ENCODE measurements around the gene TTYH3.
"Not testable (repeated sequence)": the region's sequence is repeated elsewhere in the genome, so short reads cannot be mapped to it uniquely, and the experiment has no call there.

The TTYH3 gene

GRCh38 chr7:2692543-2692942 lies 60.8 kb downstream of the TTYH3 start:
- H3K27me3 ChIP-seq (ENCODE audit: control insufficient read depth in 3 of 3, insufficient read depth in 3 of 3, low read depth in 1 of 3, low read length in 3 of 3): peaks cover 14 to 39% (median 26%) of the 10 kb centered on the region in 3 experiments
- H3K18ac ChIP-seq (ENCODE audit: low read length): no peak overlapping the region
- no peaks in the 10 kb centered on the region for H3K9me3 ChIP-seq (replicated peaks in 1 of 2; ENCODE audit: control insufficient read depth in 2 of 2, insufficient read depth in 1 of 2, low read depth in 1 of 2, low read length in 2 of 2)
- peaks cover 1% of the 10 kb centered on the region for H3K79me1 ChIP-seq (ENCODE audit: low read depth, low read length)
- no peak overlapping the region for H4K8ac ChIP-seq (ENCODE audit: low read depth, low read length)
- H3K36me3 ChIP-seq (replicated peaks in 1 of 2; ENCODE audit: control insufficient read depth in 2 of 2, insufficient read depth in 2 of 2, low read length in 2 of 2): no peaks in the 10 kb centered on the region
- peak overlapping the region; percentile 89 for H3K14ac ChIP-seq (ENCODE audit: low read length)
- no peak overlapping the region for H3K4me2 ChIP-seq (ENCODE audit: insufficient read depth, low read length, poor library complexity, severe bottlenecking)
- WGBS, 2 donors (ENCODE audit: extremely low coverage in 2 of 2, insufficient read length in 2 of 2, insufficient replicate concordance in 1 of 2): no CpG with 5 or more reads among the region's 14 CpGs
- no peak overlapping the region for H3K4ac ChIP-seq (ENCODE audit: low read length)
- H2BK12ac ChIP-seq (ENCODE audit: low read length): no peak overlapping the region
- no peak for DNase-seq (ENCODE audit: low spot score)
- no peak overlapping the region for H3K27ac ChIP-seq (replicated peaks; ENCODE audit: low read length)
- H2BK120ac ChIP-seq (ENCODE audit: low read depth, low read length): no peak overlapping the region
- H3K4me1 ChIP-seq (ENCODE audit: control insufficient read depth in 2 of 2, insufficient read depth in 1 of 2, low read depth in 1 of 2, low read length in 2 of 2): peaks cover 6 to 8% of the 10 kb centered on the region in 2 donors
- H3K9ac ChIP-seq (ENCODE audit: low read depth, low read length, poor library complexity): no peak overlapping the region
- no peak overlapping the region for H2BK5ac ChIP-seq (ENCODE audit: low read length)
- no peak overlapping the region for H3K4me3 ChIP-seq (ENCODE audit: low read length in 2 of 2)
- no peak overlapping the region for H3K23ac ChIP-seq (ENCODE audit: low read depth, low read length, poor library complexity)
- no peak overlapping the region for H2BK15ac ChIP-seq (ENCODE audit: low read length)
- H2AFZ ChIP-seq (ENCODE audit: low read length): no peak overlapping the region
- no peak overlapping the region for H2AK5ac ChIP-seq (ENCODE audit: low read depth, low read length)
- no peak overlapping the region for H4K91ac ChIP-seq (ENCODE audit: low read depth, low read length, poor library complexity)

GRCh38 chr7:2693420-2694121 lies 61.8 kb downstream of the TTYH3 start:
- H2BK15ac ChIP-seq (ENCODE audit: low read length); H3K4ac ChIP-seq (ENCODE audit: low read length); H4K91ac ChIP-seq (ENCODE audit: low read depth, low read length, poor library complexity); H3K14ac ChIP-seq (ENCODE audit: low read length); H3K4me3 ChIP-seq (ENCODE audit: low read length in 2 of 2); H3K79me1 ChIP-seq (ENCODE audit: low read depth, low read length); H3K9me3 ChIP-seq (replicated peaks in 1 of 2; ENCODE audit: control insufficient read depth in 2 of 2, insufficient read depth in 1 of 2, low read depth in 1 of 2, low read length in 2 of 2); H2BK12ac ChIP-seq (ENCODE audit: low read length); DNase-seq (ENCODE audit: low spot score); H2BK5ac ChIP-seq (ENCODE audit: low read length); H3K4me1 ChIP-seq (ENCODE audit: control insufficient read depth in 2 of 2, insufficient read depth in 1 of 2, low read depth in 1 of 2, low read length in 2 of 2); H3K36me3 ChIP-seq (replicated peaks in 1 of 2; ENCODE audit: control insufficient read depth in 2 of 2, insufficient read depth in 2 of 2, low read length in 2 of 2); H3K9ac ChIP-seq (ENCODE audit: low read depth, low read length, poor library complexity); H2BK120ac ChIP-seq (ENCODE audit: low read depth, low read length); H2AFZ ChIP-seq (ENCODE audit: low read length); H3K4me2 ChIP-seq (ENCODE audit: insufficient read depth, low read length, poor library complexity, severe bottlenecking); H3K18ac ChIP-seq (ENCODE audit: low read length); H2AK5ac ChIP-seq (ENCODE audit: low read depth, low read length); H4K8ac ChIP-seq (ENCODE audit: low read depth, low read length); H3K23ac ChIP-seq (ENCODE audit: low read depth, low read length, poor library complexity); H3K27ac ChIP-seq (replicated peaks; ENCODE audit: low read length): not testable (repeated sequence)
- no CpG with 5 or more reads among the region's 19 CpGs for WGBS, 2 donors (ENCODE audit: extremely low coverage in 2 of 2, insufficient read length in 2 of 2, insufficient replicate concordance in 1 of 2)
- peaks cover 5 to 30% (median 16%) of the 10 kb centered on the region in 3 experiments for H3K27me3 ChIP-seq (ENCODE audit: control insufficient read depth in 3 of 3, insufficient read depth in 3 of 3, low read depth in 1 of 3, low read length in 3 of 3)

GRCh38 chr7:2694122-2694436 lies 62.3 kb downstream of the TTYH3 start:
- not testable (repeated sequence) for H4K8ac ChIP-seq (ENCODE audit: low read depth, low read length); H3K4me1 ChIP-seq (ENCODE audit: control insufficient read depth in 2 of 2, insufficient read depth in 1 of 2, low read depth in 1 of 2, low read length in 2 of 2); H2AK5ac ChIP-seq (ENCODE audit: low read depth, low read length); DNase-seq (ENCODE audit: low spot score); H3K4me3 ChIP-seq (ENCODE audit: low read length in 2 of 2); H3K79me1 ChIP-seq (ENCODE audit: low read depth, low read length); H3K4ac ChIP-seq (ENCODE audit: low read length); H2BK5ac ChIP-seq (ENCODE audit: low read length); H2BK120ac ChIP-seq (ENCODE audit: low read depth, low read length); H3K18ac ChIP-seq (ENCODE audit: low read length); H2BK15ac ChIP-seq (ENCODE audit: low read length); H3K9ac ChIP-seq (ENCODE audit: low read depth, low read length, poor library complexity); H3K36me3 ChIP-seq (replicated peaks in 1 of 2; ENCODE audit: control insufficient read depth in 2 of 2, insufficient read depth in 2 of 2, low read length in 2 of 2); H3K27ac ChIP-seq (replicated peaks; ENCODE audit: low read length); H3K4me2 ChIP-seq (ENCODE audit: insufficient read depth, low read length, poor library complexity, severe bottlenecking); H2AFZ ChIP-seq (ENCODE audit: low read length); H2BK12ac ChIP-seq (ENCODE audit: low read length); H3K9me3 ChIP-seq (replicated peaks in 1 of 2; ENCODE audit: control insufficient read depth in 2 of 2, insufficient read depth in 1 of 2, low read depth in 1 of 2, low read length in 2 of 2); H4K91ac ChIP-seq (ENCODE audit: low read depth, low read length, poor library complexity); H3K14ac ChIP-seq (ENCODE audit: low read length); H3K23ac ChIP-seq (ENCODE audit: low read depth, low read length, poor library complexity)
- no CpG with 5 or more reads among the region's 8 CpGs for WGBS, 2 donors (ENCODE audit: extremely low coverage in 2 of 2, insufficient read length in 2 of 2, insufficient replicate concordance in 1 of 2)
- H3K27me3 ChIP-seq (ENCODE audit: control insufficient read depth in 3 of 3, insufficient read depth in 3 of 3, low read depth in 1 of 3, low read length in 3 of 3): peaks cover under 1 to 28% (median 11%) of the 10 kb centered on the region in 3 experiments

GRCh38 chr7:2698581-2699288 lies 66.9 kb downstream of the TTYH3 start:
- H3K27ac ChIP-seq (replicated peaks; ENCODE audit: low read length): no peak overlapping the region
- H4K91ac ChIP-seq (ENCODE audit: low read depth, low read length, poor library complexity): no peak overlapping the region
- no peak overlapping the region for H3K14ac ChIP-seq (ENCODE audit: low read length)
- no peak overlapping the region for H3K4me3 ChIP-seq (ENCODE audit: low read length in 2 of 2)
- H3K4ac ChIP-seq (ENCODE audit: low read length): no peak overlapping the region
- no CpG with 5 or more reads among the region's 18 CpGs for WGBS, 2 donors (ENCODE audit: extremely low coverage in 2 of 2, insufficient read length in 2 of 2, insufficient replicate concordance in 1 of 2)
- DNase-seq (ENCODE audit: low spot score): no peak
- H2BK120ac ChIP-seq (ENCODE audit: low read depth, low read length): no peak overlapping the region
- no peak overlapping the region for H2BK15ac ChIP-seq (ENCODE audit: low read length)
- no peak overlapping the region for H3K23ac ChIP-seq (ENCODE audit: low read depth, low read length, poor library complexity)
- no peak overlapping the region for H3K9ac ChIP-seq (ENCODE audit: low read depth, low read length, poor library complexity)
- no peak overlapping the region for H4K8ac ChIP-seq (ENCODE audit: low read depth, low read length)
- peak overlapping the region; percentile 44 for H3K18ac ChIP-seq (ENCODE audit: low read length)
- H2BK12ac ChIP-seq (ENCODE audit: low read length): no peak overlapping the region
- H3K4me2 ChIP-seq (ENCODE audit: insufficient read depth, low read length, poor library complexity, severe bottlenecking): no peak overlapping the region
- no peaks in the 10 kb centered on the region for H3K36me3 ChIP-seq (replicated peaks in 1 of 2; ENCODE audit: control insufficient read depth in 2 of 2, insufficient read depth in 2 of 2, low read length in 2 of 2)
- no peaks in the 10 kb centered on the region for H3K4me1 ChIP-seq (ENCODE audit: control insufficient read depth in 2 of 2, insufficient read depth in 1 of 2, low read depth in 1 of 2, low read length in 2 of 2)
- H3K9me3 ChIP-seq (replicated peaks in 1 of 2; ENCODE audit: control insufficient read depth in 2 of 2, insufficient read depth in 1 of 2, low read depth in 1 of 2, low read length in 2 of 2): no peaks in the 10 kb centered on the region
- no peak overlapping the region for H2BK5ac ChIP-seq (ENCODE audit: low read length)
- peaks cover 0 to 15% (median 0%) of the 10 kb centered on the region in 3 experiments for H3K27me3 ChIP-seq (ENCODE audit: control insufficient read depth in 3 of 3, insufficient read depth in 3 of 3, low read depth in 1 of 3, low read length in 3 of 3)
- H3K79me1 ChIP-seq (ENCODE audit: low read depth, low read length): peaks cover 2% of the 10 kb centered on the region
- H2AFZ ChIP-seq (ENCODE audit: low read length): no peak overlapping the region
- peak overlapping the region; percentile 53 for H2AK5ac ChIP-seq (ENCODE audit: low read depth, low read length)

All from neuronal stem cell (in vitro differentiated cells).